H1 (cell line): ENCODE measurements around the gene STK39. TPM values are rescaled to one million over a fixed set of nuclear protein-coding genes. Genes with fewer than 3 reads are reported as not detected.

ENCODE experiments used
- ASH2L ChIP-seq: fragments of 200-600, 300-600 bp; sonication (generic); IDR thresholded peaks from one replicate; pipeline ENCODE4 v1.7.1; 2017; ENCODE audit warnings: low read length
- CHD7 ChIP-seq: fragments of 300-600 bp; sonication (generic); IDR thresholded peaks from 2 replicates; pipeline ENCODE4 v1.7.1; 2012; ENCODE audit warnings: low read length, moderate library complexity, mild to moderate bottlenecking, inconsistent platforms; ENCODE audit not compliant: insufficient replicate concordance
- EZH2 ChIP-seq: fragments of 200-600 bp; sonication (generic); IDR thresholded peaks from 2 replicates; pipeline ENCODE4 v1.7.1; 2012; ENCODE audit warnings: low read depth, mild to moderate bottlenecking, moderate library complexity, low read length, inconsistent platforms; ENCODE audit not compliant: severe bottlenecking
- HDAC2 ChIP-seq, 2 experiments: fragments of 300-600 bp in 1 of 2; sonication (generic) in 1 of 2; IDR thresholded peaks; 2 replicates each; pipeline ENCODE4 v1.6.1; 2011 to 2012; ENCODE audit warnings: low read depth in 2 of 2, low read length in 2 of 2, mild to moderate bottlenecking in 2 of 2, moderate library complexity in 2 of 2, borderline replicate concordance in 1 of 2, inconsistent platforms in 1 of 2
- SIN3A ChIP-seq, 2 experiments: IDR thresholded peaks in 1 of 2; conservative IDR thresholded peaks in 1 of 2; 2 replicates each; pipeline ENCODE4 v1.6.1; 2011 to 2012; ENCODE audit warnings: low read length in 2 of 2, improper control_type of control experiment in 1 of 2, low read depth in 1 of 2, mild to moderate bottlenecking in 1 of 2
- TEAD4 ChIP-seq: IDR thresholded peaks from 2 replicates; pipeline ENCODE4 v1.6.1; 2012; ENCODE audit warnings: low read depth, low read length, inconsistent platforms, mixed read lengths
- YY1 ChIP-seq: IDR thresholded peaks from 2 replicates; pipeline ENCODE4 v1.6.1; 2011; ENCODE audit warnings: low read depth, mild to moderate bottlenecking, low read length
- polyA plus RNA-seq, 7 experiments: library from polyadenylated mRNA; depleted of rRNA in 3 of 7; stranded (reverse) in 5 of 7; unstranded in 2 of 7; fragments of >200 nt in 5 of 7; fragments of 200-250 nt in 2 of 7; gene quantifications; 1 replicate in 5 of 7; 2 replicates in 1 of 7; 4 replicates in 1 of 7; pipeline versions ENCODE4 v1.2.1 to v1.2.3, GENCODE V29; 2011 to 2013; ENCODE audit warnings: missing spikeins in 2 of 7, mixed read lengths in 2 of 7
- total RNA-seq: library from RNA; stranded (reverse); fragmentation: NEBNext Ultra II Directional; extraction: Animal tissue kit (Norgen Biotek cat#: 25700); gene quantifications from 2 replicates; pipeline ENCODE4 v1.2.1, GENCODE V29; 2021
- TF ChIP-seq, protein P1 (sequence below), 3 experiments: IDR thresholded peaks; 1 replicate in 2 of 3; 2 replicates in 1 of 3; pipeline versions ENCODE4 v1.5.1 to v1.6.1; 2011; ENCODE audit warnings: low read length in 3 of 3, mild to moderate bottlenecking in 3 of 3, inconsistent platforms in 2 of 3, low read depth in 1 of 3, moderate library complexity in 1 of 3; ENCODE audit not compliant: insufficient read depth in 1 of 3; ENCODE audit errors: control extremely low read depth in 1 of 3

Gene STK39
- total and polyA plus RNA-seq, 2 of the 8 experiments (the other 6 are each of a cell fraction or from before 2014, with no cell fraction given): 13.7 to 23.8 TPM

DNA sequence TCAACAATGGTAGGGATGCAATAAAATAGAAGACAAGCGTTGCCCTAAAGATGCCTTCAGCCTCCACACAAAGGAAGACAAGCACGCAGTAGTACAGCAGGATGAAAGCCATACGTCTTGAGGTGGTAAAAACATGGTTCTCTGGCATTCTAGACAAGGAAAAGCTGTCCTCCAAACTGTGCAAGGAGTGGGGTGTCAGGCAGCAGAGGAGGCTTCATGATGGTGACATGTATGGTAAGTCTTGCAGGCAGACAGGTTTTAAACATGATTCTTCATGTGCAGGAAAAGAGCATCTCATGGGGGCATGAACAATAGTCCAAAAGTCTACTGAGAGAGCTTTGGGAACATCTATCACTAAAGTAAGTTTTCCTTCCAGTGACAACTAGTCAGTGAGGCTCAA, 241.8 kb downstream of the STK39 start (continued):
- TF ChIP-seq CHD7: no peak
- no peak for TF ChIP-seq ASH2L
- no peak for TF ChIP-seq HDAC2 (IDR thresholded peaks at IDR 0.05; ENCODE audit: borderline replicate concordance in 1 of 2, low read depth in 2 of 2, low read length in 2 of 2)
- no peak for TF ChIP-seq TEAD4
- TF ChIP-seq, protein P1, sequence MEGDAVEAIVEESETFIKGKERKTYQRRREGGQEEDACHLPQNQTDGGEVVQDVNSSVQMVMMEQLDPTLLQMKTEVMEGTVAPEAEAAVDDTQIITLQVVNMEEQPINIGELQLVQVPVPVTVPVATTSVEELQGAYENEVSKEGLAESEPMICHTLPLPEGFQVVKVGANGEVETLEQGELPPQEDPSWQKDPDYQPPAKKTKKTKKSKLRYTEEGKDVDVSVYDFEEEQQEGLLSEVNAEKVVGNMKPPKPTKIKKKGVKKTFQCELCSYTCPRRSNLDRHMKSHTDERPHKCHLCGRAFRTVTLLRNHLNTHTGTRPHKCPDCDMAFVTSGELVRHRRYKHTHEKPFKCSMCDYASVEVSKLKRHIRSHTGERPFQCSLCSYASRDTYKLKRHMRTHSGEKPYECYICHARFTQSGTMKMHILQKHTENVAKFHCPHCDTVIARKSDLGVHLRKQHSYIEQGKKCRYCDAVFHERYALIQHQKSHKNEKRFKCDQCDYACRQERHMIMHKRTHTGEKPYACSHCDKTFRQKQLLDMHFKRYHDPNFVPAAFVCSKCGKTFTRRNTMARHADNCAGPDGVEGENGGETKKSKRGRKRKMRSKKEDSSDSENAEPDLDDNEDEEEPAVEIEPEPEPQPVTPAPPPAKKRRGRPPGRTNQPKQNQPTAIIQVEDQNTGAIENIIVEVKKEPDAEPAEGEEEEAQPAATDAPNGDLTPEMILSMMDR (IDR thresholded peaks at IDR 0.05; ENCODE audit: control extremely low read depth in 1 of 3, insufficient read depth in 1 of 3, low read depth in 1 of 3, low read length in 3 of 3): no peak
- TF ChIP-seq EZH2: no peak
- no peak for TF ChIP-seq SIN3A (conservative IDR thresholded peaks at IDR 0.05 in 1 of 2, IDR thresholded peaks at IDR 0.05 in 1 of 2; ENCODE audit: low read depth in 1 of 2, low read length in 2 of 2)
- TF ChIP-seq YY1: no peak
